Panc1 (cell line): ENCODE data around the gene SLC19A3. TPM values are rescaled to one million over a fixed set of nuclear protein-coding genes. Genes with fewer than 3 reads are reported as not detected.

Experiments used
- ATAC-seq: fragments of 200-7000 bp; cut with Tn5 transposase; 2 replicates; pipeline ENCODE4 v1.9.1; 2020; ENCODE audit warnings: mild to moderate bottlenecking, moderate library complexity
- BruUV-seq: library from RNA; stranded (reverse); fragments of 400-500 nt; replicated peaks from 2 replicates; lab custom pipeline; 2021; lab: Mats Ljungman, UMichigan
- CTCF ChIA-PET: fragments of 300-600 bp; sonication (Branson Sonifier 250); formaldehyde crosslinking; loops from one replicate; lab custom pipeline; 2022; ENCODE audit warnings: antibody characterized with exemption; lab: Charles Lee
- POLR2A ChIA-PET: fragments of 300-600 bp; sonication (Branson Sonifier 250); formaldehyde crosslinking; loops from one replicate; lab custom pipeline; 2022; ENCODE audit warnings: antibody characterized with exemption; lab: Charles Lee
- DNase-seq: peaks from one replicate; pipeline ENCODE4 v3.0.0-alpha.2; 2010; ENCODE audit warnings: low read depth, low spot score
- H3K27ac ChIP-seq: 2 replicates; pipeline ENCODE4 v1.5.1; 2011; ENCODE audit warnings: mild to moderate bottlenecking, low read length, inconsistent platforms
- H3K27me3 ChIP-seq: fragments of 200-500 bp; sonication (Bioruptor generic); 2 replicates; pipeline ENCODE4 v1.6.0; 2014; ENCODE audit warnings: low read length, inconsistent platforms; ENCODE audit not compliant: control insufficient read depth, insufficient read depth
- H3K36me3 ChIP-seq: fragments of 200-500 bp; sonication (Bioruptor generic); 2 replicates; pipeline ENCODE4 v1.5.1; 2014; ENCODE audit warnings: inconsistent platforms, mild to moderate bottlenecking, low read length, moderate library complexity; ENCODE audit not compliant: control insufficient read depth, insufficient read depth
- H3K4me1 ChIP-seq: 2 replicates; pipeline ENCODE4 v1.5.1; 2011; ENCODE audit warnings: inconsistent platforms, mild to moderate bottlenecking, low read length, moderate library complexity; ENCODE audit not compliant: control insufficient read depth, insufficient read depth
- H3K4me3 ChIP-seq, 2 experiments: 2 replicates each; pipeline ENCODE4 v1.5.1; 2011 to 2012; ENCODE audit warnings: low read depth in 2 of 2, low read length in 2 of 2, mild to moderate bottlenecking in 2 of 2, inconsistent platforms in 1 of 2, moderate library complexity in 1 of 2
- H3K9me3 ChIP-seq: fragments of 200-500 bp; sonication (Bioruptor generic); 2 replicates; pipeline ENCODE4 v1.5.1; 2014; ENCODE audit warnings: low read depth, mild to moderate bottlenecking, inconsistent platforms, low read length, moderate library complexity; ENCODE audit not compliant: control insufficient read depth, insufficient read depth
- POLR2AphosphoS5 ChIP-seq: IDR thresholded peaks from 2 replicates; pipeline ENCODE4 v1.6.1; 2012; ENCODE audit warnings: mild to moderate bottlenecking, low read depth, low read length, moderate library complexity
- REST ChIP-seq, 2 experiments: IDR thresholded peaks; 2 replicates each; pipeline ENCODE4 v1.6.1; 2011 to 2012; ENCODE audit warnings: low read depth in 2 of 2, control low read depth in 1 of 2, low read length in 1 of 2, mild to moderate bottlenecking in 1 of 2, moderate library complexity in 1 of 2; ENCODE audit not compliant: insufficient read depth in 1 of 2
- SIN3A ChIP-seq: IDR thresholded peaks from 2 replicates; pipeline ENCODE4 v1.6.1; 2012; ENCODE audit warnings: low read depth, mild to moderate bottlenecking, low read length, moderate library complexity, borderline replicate concordance; ENCODE audit not compliant: insufficient read depth
- TCF7L2 ChIP-seq: IDR thresholded peaks from 2 replicates; pipeline ENCODE4 v1.6.1; 2011; ENCODE audit warnings: mild to moderate bottlenecking, low read depth, low read length, inconsistent platforms
- in situ Hi-C: cut with HindIII; loops from 2 replicates; pipeline ENCODE4 v1.10.0; 2016; ENCODE audit warnings: low sequenced_read_pairs, low pct_unique_long_range_greater_than_20kb
- intact Hi-C: fragments of 100-400 bp; cut with micrococcal nuclease; formaldehyde crosslinking; loops from one replicate; pipeline ENCODE4 v1.10.0; 2022; ENCODE audit not compliant: unreplicated experiment
- total RNA-seq: library from RNA; stranded (reverse); gene quantifications from one replicate; pipeline ENCODE4 v1.2.1, GENCODE V29; 2021; ENCODE audit not compliant: unreplicated experiment
- TF ChIP-seq, protein P1 (sequence below): fragments of 450-650 bp; IDR thresholded peaks from 2 replicates; pipeline ENCODE4 v1.5.1; 2017; ENCODE audit warnings: mild to moderate bottlenecking

The SLC19A3 gene
- total RNA-seq, 1 experiment from 2014 or later: 0.28 TPM

GRCh38 chr2:227703961-227704360 lies 13.9 kb downstream of the SLC19A3 start:
- ATAC-seq: no peak
- Histone ChIP-seq H3K27ac (no peak overlapping the region), H3K36me3 (no peaks in the 10 kb centered on the region), H3K27me3 (no peaks in the 10 kb centered on the region), H3K4me1 (no peaks in the 10 kb centered on the region), H3K4me3 (no peak overlapping the region), H3K9me3 (no peaks in the 10 kb centered on the region)
- no peak for DNase-seq
- intact Hi-C loops (no loop called here), in situ Hi-C loops (no loop called here)
- ChIA-PET POLR2A (no interaction called here), CTCF (no interaction called here)
- TF ChIP-seq, protein P1, sequence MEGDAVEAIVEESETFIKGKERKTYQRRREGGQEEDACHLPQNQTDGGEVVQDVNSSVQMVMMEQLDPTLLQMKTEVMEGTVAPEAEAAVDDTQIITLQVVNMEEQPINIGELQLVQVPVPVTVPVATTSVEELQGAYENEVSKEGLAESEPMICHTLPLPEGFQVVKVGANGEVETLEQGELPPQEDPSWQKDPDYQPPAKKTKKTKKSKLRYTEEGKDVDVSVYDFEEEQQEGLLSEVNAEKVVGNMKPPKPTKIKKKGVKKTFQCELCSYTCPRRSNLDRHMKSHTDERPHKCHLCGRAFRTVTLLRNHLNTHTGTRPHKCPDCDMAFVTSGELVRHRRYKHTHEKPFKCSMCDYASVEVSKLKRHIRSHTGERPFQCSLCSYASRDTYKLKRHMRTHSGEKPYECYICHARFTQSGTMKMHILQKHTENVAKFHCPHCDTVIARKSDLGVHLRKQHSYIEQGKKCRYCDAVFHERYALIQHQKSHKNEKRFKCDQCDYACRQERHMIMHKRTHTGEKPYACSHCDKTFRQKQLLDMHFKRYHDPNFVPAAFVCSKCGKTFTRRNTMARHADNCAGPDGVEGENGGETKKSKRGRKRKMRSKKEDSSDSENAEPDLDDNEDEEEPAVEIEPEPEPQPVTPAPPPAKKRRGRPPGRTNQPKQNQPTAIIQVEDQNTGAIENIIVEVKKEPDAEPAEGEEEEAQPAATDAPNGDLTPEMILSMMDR: no peak
- TF ChIP-seq SIN3A (no peak), POLR2AphosphoS5 (no peak), REST (IDR thresholded peaks at IDR 0.05; ENCODE audit: insufficient read depth in 1 of 2, low read depth in 2 of 2, low read length in 1 of 2) (no peak), TCF7L2 (no peak)
- no TSS peak for BruUV-seq

DNA sequence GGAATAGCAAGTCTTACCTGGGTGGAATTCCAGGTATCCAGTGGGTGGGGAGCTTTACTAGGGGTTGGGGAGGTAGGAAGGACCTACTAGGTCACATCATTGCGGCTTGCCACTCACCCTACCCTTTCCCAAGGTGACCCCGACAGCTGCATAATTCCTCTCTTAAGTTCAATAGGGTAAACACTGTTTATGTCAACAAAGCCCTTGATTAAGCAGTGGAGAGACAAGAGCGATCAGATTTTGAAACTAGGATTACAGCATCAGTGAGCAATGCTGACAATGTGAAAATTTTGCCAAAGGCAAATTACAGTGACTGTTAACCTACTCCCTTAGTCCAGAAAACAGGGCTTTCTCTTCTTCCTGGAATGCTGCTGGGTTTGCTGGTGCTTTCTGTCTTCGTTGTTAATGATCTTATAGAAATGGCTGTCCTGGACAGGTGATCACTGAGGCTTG lies 14.5 kb downstream of the SLC19A3 start:
- Histone ChIP-seq H3K9me3 (no peaks in the 10 kb centered on the region), H3K4me3 (no peak overlapping the region), H3K4me1 (no peaks in the 10 kb centered on the region), H3K27ac (no peak overlapping the region), H3K36me3 (no peaks in the 10 kb centered on the region), H3K27me3 (no peaks in the 10 kb centered on the region)
- ChIA-PET POLR2A (no interaction called here), CTCF (no interaction called here)
- TF ChIP-seq POLR2AphosphoS5 (no peak), TCF7L2 (no peak), REST (IDR thresholded peaks at IDR 0.05; ENCODE audit: insufficient read depth in 1 of 2, low read depth in 2 of 2, low read length in 1 of 2) (no peak), SIN3A (no peak)
- TF ChIP-seq, protein P1: no peak
- no TSS peak for BruUV-seq
- DNase-seq (no peak), ATAC-seq (peak; percentile 21; the same call in 1 of the 2 replicates)
- intact Hi-C loops: no loop called here
- in situ Hi-C loops: no loop called here
